ENCODE measurements around the gene CDC5L.

- TF ChIP-seq CTCF (IDR thresholded peaks at IDR 0.05): no peak
- no peak for TF ChIP-seq EP300 (IDR thresholded peaks at IDR 0.05)
- TF ChIP-seq POLR2A (IDR thresholded peaks at IDR 0.05): no peak
- no peak for TF ChIP-seq POLR2AphosphoS5 (IDR thresholded peaks at IDR 0.05)
Observed at GRCh38 chr6:44342052-44342451, 45.5 kb upstream of the CDC5L start.

Data from upper lobe of left lung (tissue), 4 donors.